Measurements from ENCODE around the gene SLC6A6.

SLC6A6 gene

GRCh38 chr3:14372587-14372986, 29.8 kb upstream of the SLC6A6 start:
- Histone ChIP-seq H3K27ac (ENCODE audit: low read depth, low read length) (no peak overlapping the region), H3K27me3 (ENCODE audit: low read length) (no peaks in the 10 kb centered on the region), H4K20me1 (ENCODE audit: low read depth, low read length) (no peaks in the 10 kb centered on the region), H2AFZ (ENCODE audit: low read depth, low read length, severe bottlenecking) (no peak overlapping the region), H3K79me2 (ENCODE audit: insufficient read depth, low read length) (no peaks in the 10 kb centered on the region), H3K36me3 (ENCODE audit: low read length) (no peaks in the 10 kb centered on the region), H3K9me2 (replicated peaks; ENCODE audit: insufficient read depth, low read length) (no peaks in the 10 kb centered on the region), H3K9me3 (ENCODE audit: insufficient read depth, low read length) (no peaks in the 10 kb centered on the region), H3K9ac (ENCODE audit: low read length) (no peak overlapping the region), H3F3A (ENCODE audit: insufficient read depth) (no peaks in the 10 kb centered on the region), H3K4me2 (ENCODE audit: low read depth, low read length, poor library complexity, severe bottlenecking) (no peak overlapping the region), H3K4me3 (ENCODE audit: insufficient read depth, low read length, poor library complexity, severe bottlenecking) (no peak overlapping the region)
- TF ChIP-seq CTCF (IDR thresholded peaks at IDR 0.05; ENCODE audit: insufficient read depth, low read length, poor library complexity, severe bottlenecking) (no peak), EZH2phosphoT487 (conservative IDR thresholded peaks at IDR 0.05; ENCODE audit: low read length) (no peak)

DNA sequence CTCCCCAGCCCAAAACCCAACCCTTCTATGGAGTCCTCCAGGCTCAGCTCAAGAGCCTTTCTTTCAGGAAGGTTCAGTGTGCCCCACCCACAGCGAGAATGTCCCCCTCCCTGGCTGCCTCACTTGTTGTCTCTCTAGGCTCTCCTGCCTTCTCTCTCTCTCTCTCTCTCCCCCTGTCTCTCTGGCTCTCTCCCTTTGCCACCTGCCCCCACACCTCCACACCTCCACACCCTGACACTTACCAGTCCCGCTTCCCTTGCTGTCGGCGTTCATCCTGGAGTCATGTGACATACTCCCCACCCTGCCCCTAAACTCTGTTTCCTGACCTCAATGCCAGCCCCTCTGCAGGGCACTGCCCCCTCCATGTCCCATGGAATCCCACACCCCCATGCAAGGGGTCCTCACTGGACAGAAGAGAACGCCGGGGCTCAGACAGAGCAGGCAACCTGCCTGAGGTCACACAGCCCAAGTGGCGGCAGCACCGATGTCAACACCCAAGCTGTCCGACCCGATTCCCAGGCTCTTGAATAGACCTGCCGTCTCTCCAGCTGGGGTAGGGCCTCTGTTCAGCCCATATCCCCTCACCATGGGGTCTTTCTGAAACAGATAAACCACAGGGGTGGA, 28.5 kb upstream of the SLC6A6 start:
- H3F3A ChIP-seq (ENCODE audit: insufficient read depth) = peaks cover under 1% of the 10 kb centered on the region; the same call in 1 of the 2 replicates
- TF ChIP-seq EZH2phosphoT487 (conservative IDR thresholded peaks at IDR 0.05; ENCODE audit: low read length) (no peak), CTCF (IDR thresholded peaks at IDR 0.05; ENCODE audit: insufficient read depth, low read length, poor library complexity, severe bottlenecking) (no peak)
- no peaks in the 10 kb centered on the region for H3K79me2 ChIP-seq (ENCODE audit: insufficient read depth, low read length)
- no peaks in the 10 kb centered on the region for H3K36me3 ChIP-seq (ENCODE audit: low read length)
- H3K9me2 ChIP-seq (replicated peaks; ENCODE audit: insufficient read depth, low read length) = no peaks in the 10 kb centered on the region
- H3K9me3 ChIP-seq (ENCODE audit: insufficient read depth, low read length) = no peaks in the 10 kb centered on the region
- H3K4me2 ChIP-seq (ENCODE audit: low read depth, low read length, poor library complexity, severe bottlenecking) = no peak overlapping the region
- H3K27me3 ChIP-seq (ENCODE audit: low read length) = no peaks in the 10 kb centered on the region
- H3K27ac ChIP-seq (ENCODE audit: low read depth, low read length) = no peak overlapping the region
- H3K9ac ChIP-seq (ENCODE audit: low read length) = no peak overlapping the region
- no peaks in the 10 kb centered on the region for H4K20me1 ChIP-seq (ENCODE audit: low read depth, low read length)
- no peak overlapping the region for H2AFZ ChIP-seq (ENCODE audit: low read depth, low read length, severe bottlenecking)
- H3K4me3 ChIP-seq (ENCODE audit: insufficient read depth, low read length, poor library complexity, severe bottlenecking) = no peak overlapping the region

- Histone ChIP-seq H4K20me1 (ENCODE audit: low read depth, low read length) (no peaks in the 10 kb centered on the region), H2AFZ (ENCODE audit: low read depth, low read length, severe bottlenecking) (no peak overlapping the region), H3K27ac (ENCODE audit: low read depth, low read length) (no peak overlapping the region), H3K9me2 (replicated peaks; ENCODE audit: insufficient read depth, low read length) (no peaks in the 10 kb centered on the region), H3K36me3 (ENCODE audit: low read length) (no peaks in the 10 kb centered on the region), H3F3A (ENCODE audit: insufficient read depth) (peaks cover 6% of the 10 kb centered on the region; the same call in 1 of the 2 replicates), H3K79me2 (ENCODE audit: insufficient read depth, low read length) (no peaks in the 10 kb centered on the region), H3K9me3 (ENCODE audit: insufficient read depth, low read length) (no peaks in the 10 kb centered on the region), H3K4me3 (ENCODE audit: insufficient read depth, low read length, poor library complexity, severe bottlenecking) (no peak overlapping the region), H3K4me2 (ENCODE audit: low read depth, low read length, poor library complexity, severe bottlenecking) (no peak overlapping the region), H3K27me3 (ENCODE audit: low read length) (no peaks in the 10 kb centered on the region), H3K9ac (ENCODE audit: low read length) (no peak overlapping the region)
- TF ChIP-seq CTCF (IDR thresholded peaks at IDR 0.05; ENCODE audit: insufficient read depth, low read length, poor library complexity, severe bottlenecking) = no peak
- no peak for TF ChIP-seq EZH2phosphoT487 (conservative IDR thresholded peaks at IDR 0.05; ENCODE audit: low read length)
Observed at GRCh38 chr3:14374444-14374883, 27.9 kb upstream of the SLC6A6 start.

All from SU-DHL-6 (cell line).